Measurements from ENCODE around the gene VPS4B. TPM values are rescaled to one million over a fixed set of nuclear protein-coding genes. Genes with fewer than 3 reads are reported as not detected.

Gene VPS4B
- total RNA-seq, 1 donor from 2014 or later: 41.4 TPM

DNA sequence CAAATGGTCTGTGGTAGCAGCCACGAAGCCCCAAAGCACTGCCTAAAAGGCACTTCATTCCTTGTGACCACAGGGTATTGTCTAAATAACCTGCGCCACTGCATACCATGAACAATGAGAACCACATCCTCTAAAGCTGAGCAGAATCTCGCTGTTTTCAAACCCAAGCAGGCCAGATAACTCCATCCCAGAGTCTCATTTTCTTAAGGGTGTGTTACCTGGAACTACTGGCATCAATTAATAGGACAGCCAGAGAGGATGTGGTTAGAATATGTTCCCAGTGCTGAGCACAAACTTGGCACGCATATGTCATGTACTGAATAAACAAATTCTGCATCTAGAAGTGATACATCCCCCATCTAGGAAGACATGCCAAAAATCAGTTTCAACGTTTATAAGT lies 13.0 kb downstream of the VPS4B start:
- Mint-ChIP-seq H3K4me1 (no peaks in the 10 kb centered on the region), H3K4me3 (no peak overlapping the region), H3K9me3 (no peaks in the 10 kb centered on the region), H3K27me3 (ENCODE audit: low read depth) (no peaks in the 10 kb centered on the region), H3K27ac (no peak overlapping the region), H3K36me3 (peaks cover 20% of the 10 kb centered on the region)
- DNase-seq (ENCODE audit: low spot score in 2 of 2, unreplicated experiment in 2 of 2): no peak
- TF ChIP-seq, protein P1, sequence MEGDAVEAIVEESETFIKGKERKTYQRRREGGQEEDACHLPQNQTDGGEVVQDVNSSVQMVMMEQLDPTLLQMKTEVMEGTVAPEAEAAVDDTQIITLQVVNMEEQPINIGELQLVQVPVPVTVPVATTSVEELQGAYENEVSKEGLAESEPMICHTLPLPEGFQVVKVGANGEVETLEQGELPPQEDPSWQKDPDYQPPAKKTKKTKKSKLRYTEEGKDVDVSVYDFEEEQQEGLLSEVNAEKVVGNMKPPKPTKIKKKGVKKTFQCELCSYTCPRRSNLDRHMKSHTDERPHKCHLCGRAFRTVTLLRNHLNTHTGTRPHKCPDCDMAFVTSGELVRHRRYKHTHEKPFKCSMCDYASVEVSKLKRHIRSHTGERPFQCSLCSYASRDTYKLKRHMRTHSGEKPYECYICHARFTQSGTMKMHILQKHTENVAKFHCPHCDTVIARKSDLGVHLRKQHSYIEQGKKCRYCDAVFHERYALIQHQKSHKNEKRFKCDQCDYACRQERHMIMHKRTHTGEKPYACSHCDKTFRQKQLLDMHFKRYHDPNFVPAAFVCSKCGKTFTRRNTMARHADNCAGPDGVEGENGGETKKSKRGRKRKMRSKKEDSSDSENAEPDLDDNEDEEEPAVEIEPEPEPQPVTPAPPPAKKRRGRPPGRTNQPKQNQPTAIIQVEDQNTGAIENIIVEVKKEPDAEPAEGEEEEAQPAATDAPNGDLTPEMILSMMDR (IDR thresholded peaks at IDR 0.05; ENCODE audit: unreplicated experiment): no peak

- DNase-seq (ENCODE audit: low spot score in 2 of 2, unreplicated experiment in 2 of 2): no peak
- no peak overlapping the region for H3K4me3 Mint-ChIP-seq
- TF ChIP-seq, protein P1 (IDR thresholded peaks at IDR 0.05; ENCODE audit: unreplicated experiment): no peak
- H3K4me1 Mint-ChIP-seq: no peaks in the 10 kb centered on the region
- H3K36me3 Mint-ChIP-seq: peaks cover 25% of the 10 kb centered on the region
- H3K27ac Mint-ChIP-seq: no peak overlapping the region
- no peaks in the 10 kb centered on the region for H3K9me3 Mint-ChIP-seq
- H3K27me3 Mint-ChIP-seq (ENCODE audit: low read depth): no peaks in the 10 kb centered on the region
Observed at GRCh38 chr18:63407734-63408133, 14.5 kb downstream of the VPS4B start.

DNA sequence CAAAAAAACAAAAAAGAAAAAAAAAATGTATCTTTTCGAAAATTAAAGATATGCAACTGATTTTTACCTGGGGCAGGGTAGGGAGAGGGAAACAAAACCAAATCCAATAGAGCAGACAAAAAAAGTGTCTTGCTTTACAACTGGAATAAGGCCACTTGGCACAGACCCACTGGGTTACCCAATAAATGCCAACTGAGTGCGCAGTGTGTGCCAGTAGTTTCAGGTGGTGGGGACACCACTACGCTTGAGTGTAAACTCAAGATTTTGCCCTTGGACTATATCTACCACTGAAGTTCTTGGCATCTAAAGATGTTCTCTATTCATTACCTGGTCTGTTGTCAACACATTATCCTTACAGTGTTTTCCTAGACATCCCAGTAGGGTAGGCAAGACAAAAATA lies 16.3 kb downstream of the VPS4B start:
- Mint-ChIP-seq H3K4me1 (no peaks in the 10 kb centered on the region), H3K4me3 (no peak overlapping the region), H3K27me3 (ENCODE audit: low read depth) (no peaks in the 10 kb centered on the region), H3K9me3 (no peaks in the 10 kb centered on the region), H3K27ac (no peak overlapping the region), H3K36me3 (peaks cover 29% of the 10 kb centered on the region)
- TF ChIP-seq, protein P1 (IDR thresholded peaks at IDR 0.05; ENCODE audit: unreplicated experiment): no peak
- DNase-seq (ENCODE audit: low spot score in 2 of 2, unreplicated experiment in 2 of 2): no peak

GRCh38 chr18:63402246-63403162 lies 19.8 kb downstream of the VPS4B start:
- TF ChIP-seq, protein P1 (IDR thresholded peaks at IDR 0.05; ENCODE audit: unreplicated experiment): no peak
- Mint-ChIP-seq H3K27me3 (ENCODE audit: low read depth) (no peaks in the 10 kb centered on the region), H3K4me3 (no peak overlapping the region), H3K27ac (no peak overlapping the region), H3K9me3 (no peaks in the 10 kb centered on the region), H3K36me3 (peaks cover 41% of the 10 kb centered on the region), H3K4me1 (no peaks in the 10 kb centered on the region)
- DNase-seq (ENCODE audit: low spot score in 2 of 2, unreplicated experiment in 2 of 2): no peak

GRCh38 chr18:63399300-63399699 lies 23.0 kb downstream of the VPS4B start:
- TF ChIP-seq, protein P1 (IDR thresholded peaks at IDR 0.05; ENCODE audit: unreplicated experiment): no peak
- no peak for DNase-seq (ENCODE audit: low spot score in 2 of 2, unreplicated experiment in 2 of 2)
- Mint-ChIP-seq H3K9me3 (no peaks in the 10 kb centered on the region), H3K4me1 (no peaks in the 10 kb centered on the region), H3K27ac (no peak overlapping the region), H3K4me3 (no peak overlapping the region), H3K36me3 (peaks cover 38% of the 10 kb centered on the region), H3K27me3 (ENCODE audit: low read depth) (no peaks in the 10 kb centered on the region)

Measured in mesothelial cell of epicardium (in vitro differentiated cells).